ENCODE results near the gene ABCA13.

The ABCA13 gene

GRCh38 chr7:48182718-48183369 lies 11.6 kb downstream of the ABCA13 start:
- ChIA-PET POLR2A (no interaction called here), CTCF (no interaction called here)
- no peak for TF ChIP-seq ZNF362 (tag by site-specific recombination; IDR thresholded peaks at IDR 0.05)
- TF ChIP-seq ZXDB (tag by site-specific recombination; IDR thresholded peaks at IDR 0.05): no peak
- no peak for TF ChIP-seq ZNF701 (tag by site-specific recombination; IDR thresholded peaks at IDR 0.05)
- no peak for TF ChIP-seq ZNF777 (tag by site-specific recombination; IDR thresholded peaks at IDR 0.05; ENCODE audit: borderline replicate concordance)
- TF ChIP-seq ZNF121 (tag by site-specific recombination; IDR thresholded peaks at IDR 0.05): no peak
- no peak for TF ChIP-seq ZNF132 (tag by site-specific recombination; IDR thresholded peaks at IDR 0.05; ENCODE audit: borderline replicate concordance)
- TF ChIP-seq ZNF514 (tag by site-specific recombination; IDR thresholded peaks at IDR 0.05): no peak
- TF ChIP-seq ZNF169 (tag by site-specific recombination; IDR thresholded peaks at IDR 0.05): no peak
- TF ChIP-seq, protein P1, sequence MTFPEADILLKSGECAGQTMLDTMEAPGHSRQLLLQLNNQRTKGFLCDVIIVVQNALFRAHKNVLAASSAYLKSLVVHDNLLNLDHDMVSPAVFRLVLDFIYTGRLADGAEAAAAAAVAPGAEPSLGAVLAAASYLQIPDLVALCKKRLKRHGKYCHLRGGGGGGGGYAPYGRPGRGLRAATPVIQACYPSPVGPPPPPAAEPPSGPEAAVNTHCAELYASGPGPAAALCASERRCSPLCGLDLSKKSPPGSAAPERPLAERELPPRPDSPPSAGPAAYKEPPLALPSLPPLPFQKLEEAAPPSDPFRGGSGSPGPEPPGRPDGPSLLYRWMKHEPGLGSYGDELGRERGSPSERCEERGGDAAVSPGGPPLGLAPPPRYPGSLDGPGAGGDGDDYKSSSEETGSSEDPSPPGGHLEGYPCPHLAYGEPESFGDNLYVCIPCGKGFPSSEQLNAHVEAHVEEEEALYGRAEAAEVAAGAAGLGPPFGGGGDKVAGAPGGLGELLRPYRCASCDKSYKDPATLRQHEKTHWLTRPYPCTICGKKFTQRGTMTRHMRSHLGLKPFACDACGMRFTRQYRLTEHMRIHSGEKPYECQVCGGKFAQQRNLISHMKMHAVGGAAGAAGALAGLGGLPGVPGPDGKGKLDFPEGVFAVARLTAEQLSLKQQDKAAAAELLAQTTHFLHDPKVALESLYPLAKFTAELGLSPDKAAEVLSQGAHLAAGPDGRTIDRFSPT (tag by site-specific recombination; IDR thresholded peaks at IDR 0.05): no peak
- H3K4me1 ChIP-seq (ENCODE audit: control insufficient read depth, insufficient read depth, low read length): no peaks in the 10 kb centered on the region
- no peaks in the 10 kb centered on the region for H3K9me3 ChIP-seq (ENCODE audit: control insufficient read depth, insufficient read depth, low read depth, low read length)
- no peaks in the 10 kb centered on the region for H3K36me3 ChIP-seq (ENCODE audit: control insufficient read depth in 2 of 2, insufficient read depth in 1 of 2, low read length in 2 of 2)
- H3K4me3 ChIP-seq (ENCODE audit: low read depth, low read length): no peak overlapping the region
- H3K27ac ChIP-seq (ENCODE audit: extremely low read depth, low read depth, low read length): no peak overlapping the region

DNA sequence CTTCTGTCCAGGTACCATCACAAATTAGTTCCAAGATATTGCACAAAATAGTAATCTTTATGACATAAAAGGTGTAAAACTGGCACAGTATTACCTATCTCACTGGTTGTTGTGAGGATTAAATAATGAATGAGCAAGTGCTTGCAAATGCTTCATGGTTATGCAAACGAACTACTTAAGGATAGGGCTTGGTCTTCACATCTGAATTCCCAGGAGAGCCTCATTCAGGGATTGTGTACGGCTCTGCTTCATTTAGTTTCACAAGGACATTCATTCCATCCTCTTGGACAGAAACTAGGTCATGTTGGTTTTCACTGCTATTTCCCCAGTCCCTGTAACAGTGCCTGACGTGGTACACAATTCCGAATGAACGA lies 12.1 kb downstream of the ABCA13 start:
- Histone ChIP-seq H3K9me3 (ENCODE audit: control insufficient read depth, insufficient read depth, low read depth, low read length) (no peaks in the 10 kb centered on the region), H3K4me3 (ENCODE audit: low read depth, low read length) (no peak overlapping the region), H3K36me3 (ENCODE audit: control insufficient read depth in 2 of 2, insufficient read depth in 1 of 2, low read length in 2 of 2) (no peaks in the 10 kb centered on the region), H3K4me1 (ENCODE audit: control insufficient read depth, insufficient read depth, low read length) (no peaks in the 10 kb centered on the region), H3K27ac (ENCODE audit: extremely low read depth, low read depth, low read length) (no peak overlapping the region)
- ChIA-PET POLR2A (no interaction called here), CTCF (no interaction called here)
- no peak for TF ChIP-seq ZNF791 (tag by site-specific recombination; IDR thresholded peaks at IDR 0.05)
- no peak for TF ChIP-seq ZNF132 (tag by site-specific recombination; IDR thresholded peaks at IDR 0.05; ENCODE audit: borderline replicate concordance)
- TF ChIP-seq ZNF2 (tag by site-specific recombination; IDR thresholded peaks at IDR 0.05): no peak
- TF ChIP-seq ZNF404 (tag by site-specific recombination; IDR thresholded peaks at IDR 0.05): no peak
- no peak for TF ChIP-seq ZNF549 (tag by site-specific recombination; IDR thresholded peaks at IDR 0.05)
- TF ChIP-seq ZBTB26 (tag by site-specific recombination; optimal IDR thresholded peaks at IDR 0.05): no peak
- no peak for TF ChIP-seq ZNF792 (tag by site-specific recombination; IDR thresholded peaks at IDR 0.05)
- no peak for TF ChIP-seq GLIS1 (tag by site-specific recombination; IDR thresholded peaks at IDR 0.05)
- no peak for TF ChIP-seq ZNF529 (tag by site-specific recombination; IDR thresholded peaks at IDR 0.05; ENCODE audit: insufficient replicate concordance)
- no peak for TF ChIP-seq ZNF202 (tag by site-specific recombination; IDR thresholded peaks at IDR 0.05; ENCODE audit: borderline replicate concordance)
- no peak for TF ChIP-seq ZFP41 (tag by site-specific recombination; IDR thresholded peaks at IDR 0.05; ENCODE audit: borderline replicate concordance)
- TF ChIP-seq, protein P2, sequence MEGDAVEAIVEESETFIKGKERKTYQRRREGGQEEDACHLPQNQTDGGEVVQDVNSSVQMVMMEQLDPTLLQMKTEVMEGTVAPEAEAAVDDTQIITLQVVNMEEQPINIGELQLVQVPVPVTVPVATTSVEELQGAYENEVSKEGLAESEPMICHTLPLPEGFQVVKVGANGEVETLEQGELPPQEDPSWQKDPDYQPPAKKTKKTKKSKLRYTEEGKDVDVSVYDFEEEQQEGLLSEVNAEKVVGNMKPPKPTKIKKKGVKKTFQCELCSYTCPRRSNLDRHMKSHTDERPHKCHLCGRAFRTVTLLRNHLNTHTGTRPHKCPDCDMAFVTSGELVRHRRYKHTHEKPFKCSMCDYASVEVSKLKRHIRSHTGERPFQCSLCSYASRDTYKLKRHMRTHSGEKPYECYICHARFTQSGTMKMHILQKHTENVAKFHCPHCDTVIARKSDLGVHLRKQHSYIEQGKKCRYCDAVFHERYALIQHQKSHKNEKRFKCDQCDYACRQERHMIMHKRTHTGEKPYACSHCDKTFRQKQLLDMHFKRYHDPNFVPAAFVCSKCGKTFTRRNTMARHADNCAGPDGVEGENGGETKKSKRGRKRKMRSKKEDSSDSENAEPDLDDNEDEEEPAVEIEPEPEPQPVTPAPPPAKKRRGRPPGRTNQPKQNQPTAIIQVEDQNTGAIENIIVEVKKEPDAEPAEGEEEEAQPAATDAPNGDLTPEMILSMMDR (tag by site-specific recombination; IDR thresholded peaks at IDR 0.05): no peak
- no peak for TF ChIP-seq ZBTB10 (tag by site-specific recombination; IDR thresholded peaks at IDR 0.05)
- no peak for TF ChIP-seq ZNF639 (tag by site-specific recombination; IDR thresholded peaks at IDR 0.05)
- TF ChIP-seq GLIS2 (tag by site-specific recombination; IDR thresholded peaks at IDR 0.05): no peak
